Measurements from ENCODE around the gene HMCN1. TPM values are rescaled to one million over a fixed set of nuclear protein-coding genes. Genes with fewer than 3 reads are reported as not detected.
"Not testable (repeated sequence)": the region's sequence is repeated elsewhere in the genome, so short reads cannot be mapped to it uniquely, and the experiment has no call there.

Gene HMCN1
- total RNA-seq, 2 experiments from 2014 or later = 0.07 to 0.21 TPM

DNA sequence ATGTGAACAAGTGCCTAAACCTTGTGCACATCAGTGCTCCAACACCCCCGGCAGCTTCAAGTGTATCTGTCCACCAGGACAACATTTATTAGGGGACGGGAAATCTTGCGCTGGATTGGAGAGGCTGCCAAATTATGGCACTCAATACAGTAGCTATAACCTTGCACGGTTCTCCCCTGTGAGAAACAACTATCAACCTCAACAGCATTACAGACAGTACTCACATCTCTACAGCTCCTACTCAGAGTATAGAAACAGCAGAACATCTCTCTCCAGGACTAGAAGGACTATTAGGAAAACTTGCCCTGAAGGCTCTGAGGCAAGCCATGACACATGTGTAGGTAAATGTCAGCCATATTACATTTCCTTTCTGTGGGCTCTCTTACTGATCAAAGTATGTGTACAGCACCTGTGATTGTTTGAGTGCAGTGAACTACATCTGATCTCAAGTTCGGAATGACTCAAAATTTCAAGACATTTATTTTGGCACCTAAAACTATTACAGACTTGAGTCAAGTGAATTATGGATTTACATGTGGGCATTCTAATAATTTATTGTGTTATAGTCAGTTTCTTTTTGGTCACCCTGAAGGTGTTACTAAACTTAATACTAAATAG lies 444.3 kb downstream of the HMCN1 start:
- ChIA-PET POLR2A (no interaction called here), CTCF (no interaction called here)
- Mint-ChIP-seq H3K27ac (no peak overlapping the region), H3K4me1 (no peaks in the 10 kb centered on the region), H3K36me3 (ENCODE audit: low read depth) (no peaks in the 10 kb centered on the region), H3K4me3 (no peak overlapping the region), H3K9me3 (no peaks in the 10 kb centered on the region), H3K27me3 (peaks cover 33% of the 10 kb centered on the region)
- no peak for DNase-seq

DNA sequence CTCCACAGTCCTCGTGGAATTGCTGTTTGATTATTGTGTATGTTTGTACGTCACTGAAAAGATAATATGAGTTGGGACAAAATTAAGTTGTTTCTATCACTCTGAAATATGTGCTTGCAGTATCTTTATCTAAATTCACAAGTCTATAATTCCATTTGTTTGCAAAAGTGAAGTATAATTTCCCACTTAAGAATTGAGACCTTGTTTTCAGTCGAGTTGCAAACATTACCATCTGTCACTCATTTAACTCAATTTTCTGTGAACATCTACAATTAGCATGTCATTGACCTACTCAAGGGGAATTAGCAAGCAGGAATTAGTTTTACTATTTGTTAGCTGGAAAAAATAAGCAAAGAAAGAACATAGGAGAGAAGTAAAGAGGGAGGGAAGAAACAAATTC lies 445.0 kb downstream of the HMCN1 start:
- ChIA-PET POLR2A (no interaction called here), CTCF (no interaction called here)
- Mint-ChIP-seq H3K27me3 (peaks cover 28% of the 10 kb centered on the region), H3K4me1 (peaks cover 2% of the 10 kb centered on the region), H3K9me3 (no peaks in the 10 kb centered on the region), H3K36me3 (ENCODE audit: low read depth) (no peaks in the 10 kb centered on the region), H3K27ac (no peak overlapping the region), H3K4me3 (no peak overlapping the region)
- DNase-seq = no peak

DNA sequence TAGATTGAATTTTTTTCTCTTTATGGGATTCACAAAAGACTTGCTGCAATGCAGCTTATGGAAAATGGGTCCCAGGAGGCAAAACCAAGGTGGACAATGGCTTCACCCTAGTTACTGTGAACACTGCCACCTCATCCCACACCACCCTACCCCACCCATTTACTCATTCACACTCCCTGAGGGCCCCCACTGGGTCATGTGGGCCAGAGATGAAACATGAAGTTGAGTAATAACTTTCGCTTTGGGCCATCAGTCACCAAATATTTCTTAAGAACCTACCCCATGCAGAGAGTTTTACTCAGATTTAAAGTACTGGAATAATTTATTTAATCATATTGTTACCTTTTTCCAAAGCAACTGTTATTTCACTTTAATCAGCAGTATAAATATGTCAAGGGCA lies 449.0 kb downstream of the HMCN1 start:
- no peaks in the 10 kb centered on the region for H3K9me3 Mint-ChIP-seq
- peaks cover 6% of the 10 kb centered on the region for H3K4me1 Mint-ChIP-seq
- H3K27me3 Mint-ChIP-seq = peaks cover 22% of the 10 kb centered on the region
- no peak for DNase-seq
- ChIA-PET CTCF (no interaction called here), POLR2A (no interaction called here)
- no peaks in the 10 kb centered on the region for H3K36me3 Mint-ChIP-seq (ENCODE audit: low read depth)
- no peak overlapping the region for H3K4me3 Mint-ChIP-seq
- H3K27ac Mint-ChIP-seq = no peak overlapping the region

DNA sequence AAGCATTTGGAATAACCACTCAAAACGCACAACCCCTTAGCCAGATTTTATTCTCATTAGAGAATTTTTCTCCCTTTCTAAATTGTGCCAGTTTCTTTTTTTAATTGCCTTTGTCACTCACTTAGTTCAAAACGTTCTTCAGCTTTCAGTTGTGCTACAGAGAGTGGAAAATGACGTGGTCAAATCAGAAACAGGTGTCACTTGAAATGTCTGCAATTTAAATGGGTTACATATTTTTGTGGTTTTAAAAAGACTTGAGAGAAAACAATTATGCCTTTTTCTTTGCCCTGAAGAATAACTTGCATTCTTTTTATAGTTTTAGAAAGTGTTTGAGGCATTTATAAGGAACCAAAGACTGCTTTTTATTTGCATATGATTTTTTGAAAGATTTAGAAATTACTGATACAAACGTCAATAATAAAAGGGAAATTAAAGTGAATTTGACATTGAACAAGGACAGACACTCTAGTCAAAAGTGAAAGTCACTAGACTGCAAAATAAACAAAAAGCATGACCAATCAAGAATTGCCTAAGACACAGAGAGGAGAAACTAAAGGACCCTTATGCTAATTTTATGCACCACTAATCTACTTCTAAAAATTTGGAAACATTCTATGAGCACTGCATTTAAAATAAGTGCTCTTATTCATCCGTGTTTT lies 449.9 kb downstream of the HMCN1 start:
- Mint-ChIP-seq H3K36me3 (ENCODE audit: low read depth) (no peaks in the 10 kb centered on the region), H3K27ac (no peak overlapping the region), H3K4me1 (peaks cover 6% of the 10 kb centered on the region), H3K4me3 (no peak overlapping the region), H3K27me3 (peaks cover 21% of the 10 kb centered on the region), H3K9me3 (no peaks in the 10 kb centered on the region)
- ChIA-PET POLR2A (no interaction called here), CTCF (no interaction called here)
- DNase-seq = no peak

DNA sequence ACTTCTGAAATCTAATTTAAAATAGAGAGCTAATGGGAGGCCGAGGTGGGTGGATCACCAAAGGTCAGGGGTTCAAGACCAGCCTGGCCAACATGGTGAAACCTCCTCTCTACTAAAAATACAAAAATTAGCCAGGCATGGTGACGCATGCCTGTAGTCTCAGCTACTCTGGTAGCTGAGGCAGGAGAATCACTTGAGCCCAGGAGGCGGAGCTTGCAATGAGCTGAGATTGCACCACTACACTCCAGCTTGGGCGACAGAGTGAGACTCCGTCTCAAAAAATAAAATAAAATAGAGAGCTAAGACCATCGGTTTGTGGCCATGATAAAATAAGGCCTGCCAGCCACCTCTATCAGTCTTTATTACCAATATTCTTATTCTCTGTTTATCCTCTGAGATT lies 452.1 kb downstream of the HMCN1 start:
- DNase-seq; CTCF ChIA-PET; H3K36me3 Mint-ChIP-seq (ENCODE audit: low read depth); H3K27ac Mint-ChIP-seq; H3K4me1 Mint-ChIP-seq; H3K27me3 Mint-ChIP-seq; H3K9me3 Mint-ChIP-seq; POLR2A ChIA-PET; H3K4me3 Mint-ChIP-seq: not testable (repeated sequence)

DNA sequence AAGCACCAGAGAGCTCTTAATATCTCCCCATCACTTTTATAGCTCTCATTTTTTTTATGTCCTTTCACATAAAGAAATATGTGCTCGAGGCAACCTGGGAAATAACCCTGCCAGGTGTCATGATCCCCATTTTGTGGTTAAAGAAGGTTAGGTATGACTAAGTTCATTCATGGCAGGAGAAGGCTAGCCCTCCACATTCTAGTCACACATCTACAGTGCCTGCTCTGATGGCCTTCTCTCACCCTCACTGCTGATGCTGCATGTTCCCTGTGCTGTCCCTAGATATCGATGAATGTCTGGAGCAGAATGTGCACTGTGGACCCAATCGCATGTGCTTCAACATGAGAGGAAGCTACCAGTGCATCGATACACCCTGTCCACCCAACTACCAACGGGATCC lies 453.4 kb downstream of the HMCN1 start:
- Mint-ChIP-seq H3K9me3 (no peaks in the 10 kb centered on the region), H3K4me3 (no peak overlapping the region), H3K27ac (no peak overlapping the region), H3K27me3 (no peaks in the 10 kb centered on the region), H3K36me3 (ENCODE audit: low read depth) (no peaks in the 10 kb centered on the region), H3K4me1 (peaks cover 6% of the 10 kb centered on the region)
- ChIA-PET POLR2A (interaction anchor here (0.6 kb wide), 1 partner anchor 265 kb away, joined by 3 read pairs; no protein-coding TSS in a partner anchor), CTCF (no interaction called here)
- no peak for DNase-seq

DNA sequence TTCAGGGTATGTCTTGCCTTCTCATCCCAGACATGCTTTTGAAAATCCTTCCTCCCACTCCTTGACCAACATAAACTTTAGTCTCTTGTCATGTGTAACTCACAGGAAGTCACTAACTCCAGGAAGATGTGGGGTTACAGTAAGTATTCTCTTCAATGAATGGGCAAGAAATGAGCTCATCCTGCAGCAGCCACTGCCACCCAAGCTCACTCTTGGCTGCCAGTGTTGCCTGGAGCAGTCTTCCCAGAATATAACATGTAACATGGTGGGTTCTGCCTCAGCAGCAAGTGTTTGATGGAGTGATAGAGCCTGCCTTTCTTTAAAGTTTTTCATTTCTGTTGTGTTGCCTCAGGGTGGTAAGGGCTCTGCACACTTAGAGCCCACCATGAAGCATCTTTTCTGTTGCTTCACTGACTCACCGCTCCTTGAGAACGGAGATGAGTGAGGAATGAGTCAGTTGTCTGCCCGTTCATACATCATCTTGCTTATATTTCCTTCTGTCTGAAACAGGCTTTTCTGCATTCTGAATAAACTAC lies 453.9 kb downstream of the HMCN1 start:
- no peak for DNase-seq
- Mint-ChIP-seq H3K9me3 (no peaks in the 10 kb centered on the region), H3K27me3 (no peaks in the 10 kb centered on the region), H3K4me1 (peaks cover 6% of the 10 kb centered on the region), H3K36me3 (ENCODE audit: low read depth) (no peaks in the 10 kb centered on the region), H3K27ac (no peak overlapping the region), H3K4me3 (no peak overlapping the region)
- POLR2A ChIA-PET = interaction anchor here (0.6 kb wide), 1 partner anchor 266 kb away, joined by 3 read pairs; no protein-coding TSS in a partner anchor
- CTCF ChIA-PET = no interaction called here

DNA sequence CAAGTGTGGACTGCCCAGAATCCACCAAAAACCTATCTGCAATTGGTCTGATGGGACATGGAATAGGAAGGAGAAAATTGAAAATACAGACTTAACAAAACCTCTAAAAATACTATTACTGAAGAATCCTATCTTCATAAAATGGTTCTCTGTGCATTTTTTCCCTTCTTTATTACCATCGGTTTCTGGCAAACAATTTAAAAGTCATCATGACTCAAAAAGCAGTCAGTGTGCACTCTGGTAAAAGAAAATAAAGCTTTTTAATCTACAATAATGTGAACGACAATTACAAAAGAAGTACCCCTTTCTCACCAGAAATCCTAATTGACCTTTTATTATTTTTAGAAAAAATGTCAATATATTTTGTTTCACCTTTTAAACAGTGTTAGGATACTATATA lies 454.5 kb downstream of the HMCN1 start:
- no peaks in the 10 kb centered on the region for H3K27me3 Mint-ChIP-seq
- ChIA-PET POLR2A (no interaction called here), CTCF (no interaction called here)
- no peak overlapping the region for H3K4me3 Mint-ChIP-seq
- H3K9me3 Mint-ChIP-seq = no peaks in the 10 kb centered on the region
- DNase-seq = no peak
- no peaks in the 10 kb centered on the region for H3K36me3 Mint-ChIP-seq (ENCODE audit: low read depth)
- H3K4me1 Mint-ChIP-seq = peaks cover 6% of the 10 kb centered on the region
- no peak overlapping the region for H3K27ac Mint-ChIP-seq

DNA sequence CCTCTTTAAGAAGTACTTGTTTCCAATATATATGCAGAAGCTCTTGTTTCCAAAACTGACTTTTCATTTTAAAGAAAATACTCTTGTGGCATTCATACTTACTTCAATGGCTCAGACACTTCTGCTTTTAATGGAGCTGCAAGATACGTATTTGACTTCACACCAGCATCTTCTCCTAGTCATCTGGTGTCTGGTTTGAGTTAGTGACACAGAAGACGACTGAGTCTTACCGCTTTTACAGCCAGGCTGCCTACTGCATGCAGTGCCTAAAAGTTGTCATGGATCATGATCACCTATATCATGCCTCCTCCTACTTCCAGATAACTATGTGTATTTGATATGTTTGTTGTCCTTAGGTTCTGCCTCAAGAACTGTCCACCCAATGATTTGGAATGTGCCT lies 455.0 kb downstream of the HMCN1 start:
- DNase-seq = no peak
- H3K4me1 Mint-ChIP-seq = peaks cover 5% of the 10 kb centered on the region
- H3K27me3 Mint-ChIP-seq = no peaks in the 10 kb centered on the region
- no peaks in the 10 kb centered on the region for H3K9me3 Mint-ChIP-seq
- no peak overlapping the region for H3K27ac Mint-ChIP-seq
- no peaks in the 10 kb centered on the region for H3K36me3 Mint-ChIP-seq (ENCODE audit: low read depth)
- POLR2A ChIA-PET = no interaction called here
- CTCF ChIA-PET = no interaction called here
- H3K4me3 Mint-ChIP-seq = no peak overlapping the region

DNA sequence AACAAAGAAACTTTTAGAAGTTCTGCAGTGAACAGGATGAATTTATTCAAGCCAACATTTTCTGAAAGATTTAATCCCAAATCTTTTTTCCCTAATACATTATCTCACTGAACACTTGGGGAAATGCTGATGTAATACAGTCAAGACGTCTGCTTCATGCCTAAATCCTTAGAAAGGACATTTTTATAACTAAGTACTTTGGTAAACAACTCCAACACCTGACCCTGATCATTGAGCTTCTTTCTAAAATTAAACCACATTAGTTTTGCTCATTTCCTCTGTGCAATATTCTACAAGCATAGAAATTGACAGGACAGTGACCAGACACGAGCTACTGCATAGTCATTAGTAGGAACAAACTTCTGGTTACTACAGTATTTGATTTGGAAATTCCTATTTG lies 457.3 kb downstream of the HMCN1 start:
- no peak for DNase-seq
- peaks cover 6% of the 10 kb centered on the region for H3K27me3 Mint-ChIP-seq
- no peak overlapping the region for H3K4me3 Mint-ChIP-seq
- H3K4me1 Mint-ChIP-seq = peaks cover 3% of the 10 kb centered on the region
- no peak overlapping the region for H3K27ac Mint-ChIP-seq
- POLR2A ChIA-PET = no interaction called here
- CTCF ChIA-PET = no interaction called here
- H3K36me3 Mint-ChIP-seq (ENCODE audit: low read depth) = no peaks in the 10 kb centered on the region
- H3K9me3 Mint-ChIP-seq = no peaks in the 10 kb centered on the region

DNA sequence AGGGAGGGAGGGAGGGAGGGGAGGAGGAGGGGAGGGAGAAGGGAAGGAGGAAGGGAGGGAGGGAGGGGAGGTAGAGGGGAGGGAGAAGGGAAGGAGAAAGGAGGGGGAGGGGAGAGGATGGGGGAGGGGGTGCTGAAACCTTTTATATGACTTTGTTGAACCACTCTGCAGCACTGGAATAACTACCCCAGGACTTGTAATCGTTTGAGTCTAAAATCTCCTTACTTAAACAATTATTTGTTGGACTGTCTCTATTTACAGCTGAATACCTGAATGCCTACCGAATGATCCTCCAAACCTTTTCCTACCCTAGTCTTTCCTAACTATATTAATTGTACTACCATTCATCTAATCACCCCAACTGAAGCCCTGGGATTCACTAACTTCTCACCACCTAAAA lies 459.0 kb downstream of the HMCN1 start:
- Mint-ChIP-seq H3K27me3 (peaks cover 14% of the 10 kb centered on the region), H3K9me3 (no peaks in the 10 kb centered on the region), H3K27ac (no peak overlapping the region), H3K36me3 (ENCODE audit: low read depth) (no peaks in the 10 kb centered on the region), H3K4me1 (no peaks in the 10 kb centered on the region), H3K4me3 (no peak overlapping the region)
- POLR2A ChIA-PET = no interaction called here
- DNase-seq = no peak
- CTCF ChIA-PET = no interaction called here

DNA sequence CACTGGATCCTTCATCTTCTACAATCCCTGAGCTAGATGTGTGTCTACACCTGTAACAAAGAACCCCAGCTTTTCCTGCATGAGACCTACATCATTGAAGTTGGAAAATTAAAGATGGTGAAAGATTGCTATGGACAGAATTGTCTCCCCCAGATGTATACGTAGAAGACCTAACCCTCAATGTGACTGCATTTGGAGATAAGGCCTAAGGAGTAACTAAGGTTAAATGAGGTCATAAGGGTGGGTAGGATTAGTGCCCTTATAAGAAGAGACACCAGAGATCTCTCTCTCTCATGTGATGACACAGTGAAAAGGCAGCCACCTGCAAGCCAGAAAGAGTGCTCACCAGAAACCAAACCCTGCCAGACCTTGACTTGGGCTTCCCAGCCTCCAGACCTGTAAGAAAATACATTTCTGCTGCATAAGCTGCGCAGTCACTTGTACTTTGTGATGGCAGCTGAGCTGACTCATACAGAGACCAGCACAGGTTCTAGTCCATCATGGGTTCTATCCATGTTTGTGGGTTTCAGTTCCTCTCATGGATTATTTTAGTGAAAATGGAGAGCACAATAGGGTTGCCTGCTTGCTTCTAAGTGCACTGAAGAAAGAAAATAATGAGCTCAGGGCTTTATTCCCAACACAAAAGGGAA lies 460.0 kb downstream of the HMCN1 start:
- ChIA-PET CTCF (interaction anchor here (1.0 kb wide), 1 partner anchor 10 kb away, joined by 3 read pairs; no protein-coding TSS in a partner anchor), POLR2A (no interaction called here)
- Mint-ChIP-seq H3K27me3 (peaks cover 14% of the 10 kb centered on the region), H3K27ac (no peak overlapping the region), H3K4me3 (no peak overlapping the region), H3K4me1 (no peaks in the 10 kb centered on the region), H3K36me3 (ENCODE audit: low read depth) (no peaks in the 10 kb centered on the region), H3K9me3 (no peaks in the 10 kb centered on the region)
- no peak for DNase-seq

DNA sequence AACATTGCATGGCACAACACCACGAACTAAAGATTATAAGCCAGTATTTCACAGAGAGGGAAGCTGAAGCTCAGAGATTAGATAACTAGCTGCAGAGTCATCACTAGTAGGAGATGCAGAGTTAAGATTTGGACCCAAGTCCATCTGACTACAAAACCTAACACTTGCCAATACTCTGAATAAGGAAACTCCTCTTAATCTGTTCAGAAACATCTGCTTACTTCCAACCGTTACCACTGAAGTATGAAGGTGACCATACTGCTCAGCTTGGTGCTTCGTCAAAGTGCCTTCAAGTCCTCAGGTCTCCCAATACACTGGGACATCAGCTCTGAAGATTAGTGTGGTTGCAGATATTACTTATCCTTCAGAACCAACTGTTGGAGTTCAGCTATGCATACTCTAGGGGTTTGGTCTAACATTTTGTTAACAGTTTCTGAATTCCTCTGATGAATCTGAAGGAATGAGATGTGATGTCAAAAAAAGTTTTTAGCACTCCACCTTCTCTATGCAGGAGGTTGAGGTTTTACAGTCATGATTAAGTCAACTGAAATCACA lies 461.3 kb downstream of the HMCN1 start:
- POLR2A ChIA-PET = interaction anchor here (0.6 kb wide), 1 partner anchor 12 kb away, joined by 4 read pairs; no protein-coding TSS in a partner anchor

More for the DNA sequence above, 461.3 kb downstream of the HMCN1 start:
- Mint-ChIP-seq H3K36me3 (ENCODE audit: low read depth) (no peaks in the 10 kb centered on the region), H3K4me3 (no peak overlapping the region), H3K4me1 (no peaks in the 10 kb centered on the region), H3K27me3 (peaks cover 14% of the 10 kb centered on the region), H3K9me3 (no peaks in the 10 kb centered on the region), H3K27ac (no peak overlapping the region)
- no peak for DNase-seq
- CTCF ChIA-PET = no interaction called here

Measured in activated CD4-positive, alpha-beta T cell treated with anti-CD3 and anti-CD28 coated beads, Interleukin-2, amount 10 ng/mL, durations not matched to agents 7 days and 5 days (primary cell).